HCT116 (cell line): Measurements from ENCODE around the gene PRDM7. TPM values are rescaled to one million over a fixed set of nuclear protein-coding genes. Genes with fewer than 3 reads are reported as not detected.

Experiments
- ATAC-seq: fragments of 200-7000 bp; cut with Tn5 transposase; 2 replicates; pipeline ENCODE4 v1.9.1; 2020; ENCODE audit warnings: mild to moderate bottlenecking, moderate library complexity
- BruUV-seq: library from RNA; stranded (reverse); fragments of 400-500 nt; replicated peaks from 2 replicates; lab custom pipeline; 2021; lab: Mats Ljungman, UMichigan
- CTCF ChIA-PET: fragments of 300-600 bp; sonication (Branson Sonifier 250); formaldehyde crosslinking; loops from one replicate; lab custom pipeline; 2021; ENCODE audit warnings: antibody characterized with exemption; lab: Charles Lee
- POLR2A ChIA-PET: fragments of 300-600, 350-600 bp; sonication (Branson Sonifier 250); formaldehyde crosslinking; loops from one replicate; lab custom pipeline; 2021; ENCODE audit warnings: antibody characterized with exemption; lab: Charles Lee
- RAD21 ChIA-PET, 2 experiments: fragments of 300-600 bp; sonication (Branson Sonifier 250); formaldehyde crosslinking; loops; one replicate each; lab custom pipeline; 2023; ENCODE audit warnings: low total read pairs in 2 of 2; ENCODE audit not compliant: uncharacterized antibody in 2 of 2, unreplicated experiment in 2 of 2, low non-redundant PET in 1 of 2; lab: Charles Lee
- DNase-seq: peaks from one replicate; pipeline ENCODE4 v3.0.0-alpha.2; 2010; ENCODE audit warnings: low read depth, low spot score
- H2AFZ ChIP-seq: fragments of 200-600 bp; shearing (Covaris generic), sonication (generic); 2 replicates; pipeline ENCODE4 v1.6.1; 2017; ENCODE audit warnings: low read depth, mixed run types, mixed read lengths, antibody characterized with exemption, low read length; ENCODE audit not compliant: poor library complexity, severe bottlenecking
- H3K27ac ChIP-seq: 2 replicates; pipeline ENCODE4 v1.5.1; 2012; ENCODE audit warnings: low read depth, low read length
- H3K27me3 ChIP-seq: fragments of 200-600 bp; sonication (generic); 2 replicates; pipeline ENCODE4 v1.6.1; 2016; ENCODE audit warnings: mixed run types, low read length, mixed read lengths; ENCODE audit not compliant: insufficient read depth
- H3K36me3 ChIP-seq, 2 experiments: fragments of 200-500 bp in 1 of 2; fragments of 200-600 bp in 1 of 2; sonication (Bioruptor generic) in 1 of 2; sonication (generic) in 1 of 2; 2 replicates each; pipeline versions ENCODE4 v1.5.1 to v1.6.1; 2014 to 2016; ENCODE audit warnings: low read length in 2 of 2, inconsistent platforms in 1 of 2, mixed read lengths in 1 of 2, mixed run types in 1 of 2; ENCODE audit not compliant: insufficient read depth in 2 of 2, control insufficient read depth in 1 of 2
- H3K4me1 ChIP-seq, 2 experiments: fragments of 200-600 bp in 1 of 2; sonication (generic) in 1 of 2; 2 replicates each; pipeline versions ENCODE4 v1.5.1 to v1.6.1; 2012 to 2017; ENCODE audit warnings: low read length in 2 of 2, inconsistent platforms in 1 of 2, mild to moderate bottlenecking in 1 of 2, mixed read lengths in 1 of 2, mixed run types in 1 of 2, moderate library complexity in 1 of 2; ENCODE audit not compliant: insufficient read depth in 2 of 2, control insufficient read depth in 1 of 2
- H3K4me2 ChIP-seq: fragments of 200-600 bp; sonication (generic); 2 replicates; pipeline ENCODE4 v1.6.1; 2017; ENCODE audit warnings: mixed run types, low read length, mixed read lengths
- H3K4me3 ChIP-seq, 2 experiments: fragments of 200-600 bp in 1 of 2; sonication (generic) in 1 of 2; replicated peaks in 1 of 2; 2 replicates each; pipeline ENCODE4 v1.5.1; 2011 to 2016; ENCODE audit warnings: low read length in 2 of 2, control low read depth in 1 of 2, low read depth in 1 of 2, mild to moderate bottlenecking in 1 of 2, mixed read lengths in 1 of 2, mixed run types in 1 of 2
- H3K79me2 ChIP-seq: fragments of 200-600 bp; sonication (generic); 2 replicates; pipeline ENCODE4 v1.6.1; 2017; ENCODE audit warnings: mild to moderate bottlenecking, mixed run types, low read length, moderate library complexity, mixed read lengths; ENCODE audit not compliant: insufficient read depth
- H3K9ac ChIP-seq: fragments of 200-600 bp; sonication (generic); 2 replicates; pipeline ENCODE4 v1.6.1; 2016; ENCODE audit warnings: low read length, mixed read lengths
- H3K9me2 ChIP-seq: fragments of 200-600 bp; sonication (generic), shearing (Covaris generic); 2 replicates; pipeline ENCODE4 v1.6.1; 2017; ENCODE audit warnings: mixed run types, mild to moderate bottlenecking, moderate library complexity; ENCODE audit not compliant: insufficient read depth
- H3K9me3 ChIP-seq, 2 experiments: fragments of 200-500 bp in 1 of 2; fragments of 200-600 bp in 1 of 2; sonication (Bioruptor generic) in 1 of 2; sonication (generic) in 1 of 2; 2 replicates each; pipeline ENCODE4 v1.6.1; 2014 to 2017; ENCODE audit warnings: low read length in 2 of 2, mixed read lengths in 2 of 2, inconsistent platforms in 1 of 2, low read depth in 1 of 2, mild to moderate bottlenecking in 1 of 2, mixed run types in 1 of 2, moderate library complexity in 1 of 2; ENCODE audit not compliant: control insufficient read depth in 1 of 2, insufficient read depth in 1 of 2
- H4K20me1 ChIP-seq: fragments of 200-600 bp; sonication (generic), shearing (Covaris generic); 2 replicates; pipeline ENCODE4 v1.6.1; 2017; ENCODE audit warnings: mixed run types, mild to moderate bottlenecking, moderate library complexity; ENCODE audit not compliant: insufficient read depth
- EZH2 ChIP-seq: fragments of 200-600 bp; sonication (generic); IDR thresholded peaks from 2 replicates; pipeline ENCODE4 v1.6.1; 2017; ENCODE audit warnings: antibody characterized with exemption, mixed run types
- POLR2A ChIP-seq: IDR thresholded peaks from 2 replicates; pipeline ENCODE4 v1.7.0; 2011; ENCODE audit warnings: borderline replicate concordance; ENCODE audit not compliant: insufficient read depth, insufficient read length; ENCODE audit errors: extremely low read depth
- RAD21 ChIP-seq: IDR thresholded peaks from 2 replicates; pipeline ENCODE4 v1.6.1; 2012; ENCODE audit warnings: low read depth, mild to moderate bottlenecking
- SIN3A ChIP-seq: IDR thresholded peaks from 2 replicates; pipeline ENCODE4 v1.6.1; 2012; ENCODE audit warnings: low read depth
- SP1 ChIP-seq: IDR thresholded peaks from 2 replicates; pipeline ENCODE4 v1.6.1; 2012; ENCODE audit warnings: low read depth
- SRF ChIP-seq: IDR thresholded peaks from 2 replicates; pipeline ENCODE4 v1.6.1; 2012; ENCODE audit warnings: low read depth
- intact Hi-C: fragments of 100-400 bp; cut with micrococcal nuclease; formaldehyde crosslinking; loops from 2 replicates; pipeline ENCODE4 v1.10.0; 2022
- total RNA-seq: library from RNA; stranded (reverse); gene quantifications from one replicate; pipeline ENCODE4 v1.2.1, GENCODE V29; 2021; ENCODE audit not compliant: unreplicated experiment
- TF ChIP-seq, protein P1 (sequence below): IDR thresholded peaks from 2 replicates; pipeline ENCODE4 v1.6.1; 2011; ENCODE audit warnings: mild to moderate bottlenecking, low read length, moderate library complexity; ENCODE audit not compliant: insufficient replicate concordance; ENCODE audit errors: extremely low read depth
- TF ChIP-seq, protein P2 (sequence below), 3 experiments: fragments of 200-600 bp in 1 of 3; sonication (generic) in 1 of 3; IDR thresholded peaks in 2 of 3; conservative IDR thresholded peaks in 1 of 3; 2 replicates each; pipeline ENCODE4 v1.5.1; 2012 to 2017; ENCODE audit warnings: low read depth in 2 of 3, low read length in 2 of 3, antibody characterized with exemption in 1 of 3, borderline replicate concordance in 1 of 3, control low read depth in 1 of 3, mild to moderate bottlenecking in 1 of 3, mixed read lengths in 1 of 3, mixed run types in 1 of 3, moderate library complexity in 1 of 3; ENCODE audit not compliant: insufficient read depth in 1 of 3

Gene PRDM7
- total RNA-seq, 1 experiment from 2014 or later: 0.07 TPM

DNA sequence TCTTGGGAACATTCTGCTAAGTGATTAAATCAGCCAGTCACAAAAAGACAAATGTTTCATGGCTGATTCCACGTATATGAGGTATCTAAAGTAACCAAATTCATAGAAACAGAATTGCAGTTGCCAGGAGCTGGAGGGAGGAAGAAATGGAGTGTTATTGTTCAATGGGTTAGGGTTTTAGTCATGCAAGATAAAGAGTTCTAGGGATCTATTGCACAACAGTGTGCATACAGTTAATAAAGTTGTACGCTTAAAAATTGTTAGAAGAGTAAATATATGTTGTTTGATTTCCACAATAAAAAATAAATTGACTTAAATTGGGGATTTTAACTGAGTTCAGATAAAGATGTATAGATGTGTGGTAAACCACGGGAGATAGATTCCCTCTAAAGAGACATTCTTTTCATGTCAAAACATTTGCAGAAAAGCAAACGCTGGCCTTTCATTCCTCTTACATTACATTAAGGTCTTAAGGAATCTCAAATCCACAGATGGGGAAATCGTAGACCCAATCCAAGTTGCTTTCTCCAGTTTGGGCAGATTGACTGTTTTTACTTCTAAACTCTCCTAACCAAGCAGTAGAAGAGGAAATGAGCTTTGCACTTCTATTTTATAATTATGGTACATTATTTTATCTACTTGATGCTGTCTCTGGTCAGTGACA, 4.6 kb downstream of the PRDM7 start:
- no peak overlapping the region for H2AFZ ChIP-seq
- H3K36me3 ChIP-seq: no peaks in the 10 kb centered on the region
- peaks cover 5 to 10% of the 10 kb centered on the region in 2 experiments for H3K4me1 ChIP-seq
- H3K9ac ChIP-seq: no peak overlapping the region
- ChIA-PET CTCF (interaction anchor here (1.9 kb wide), 1 partner anchor 10 kb away, joined by 6 read pairs; no protein-coding TSS in a partner anchor), RAD21 (no interaction called here), POLR2A (no interaction called here)
- intact Hi-C loops: no loop called here
- H4K20me1 ChIP-seq: no peaks in the 10 kb centered on the region
- H3K4me3 ChIP-seq: no peak overlapping the region
- H3K4me2 ChIP-seq: no peak overlapping the region
- H3K27ac ChIP-seq: no peak overlapping the region
- BruUV-seq: no TSS peak
- ATAC-seq: no peak
- no peaks in the 10 kb centered on the region for H3K9me2 ChIP-seq
- no peak for TF ChIP-seq SRF
- TF ChIP-seq EZH2: no peak
- no peak for TF ChIP-seq SP1
- no peak for TF ChIP-seq SIN3A
- no peak for TF ChIP-seq POLR2A
- TF ChIP-seq, protein P1, sequence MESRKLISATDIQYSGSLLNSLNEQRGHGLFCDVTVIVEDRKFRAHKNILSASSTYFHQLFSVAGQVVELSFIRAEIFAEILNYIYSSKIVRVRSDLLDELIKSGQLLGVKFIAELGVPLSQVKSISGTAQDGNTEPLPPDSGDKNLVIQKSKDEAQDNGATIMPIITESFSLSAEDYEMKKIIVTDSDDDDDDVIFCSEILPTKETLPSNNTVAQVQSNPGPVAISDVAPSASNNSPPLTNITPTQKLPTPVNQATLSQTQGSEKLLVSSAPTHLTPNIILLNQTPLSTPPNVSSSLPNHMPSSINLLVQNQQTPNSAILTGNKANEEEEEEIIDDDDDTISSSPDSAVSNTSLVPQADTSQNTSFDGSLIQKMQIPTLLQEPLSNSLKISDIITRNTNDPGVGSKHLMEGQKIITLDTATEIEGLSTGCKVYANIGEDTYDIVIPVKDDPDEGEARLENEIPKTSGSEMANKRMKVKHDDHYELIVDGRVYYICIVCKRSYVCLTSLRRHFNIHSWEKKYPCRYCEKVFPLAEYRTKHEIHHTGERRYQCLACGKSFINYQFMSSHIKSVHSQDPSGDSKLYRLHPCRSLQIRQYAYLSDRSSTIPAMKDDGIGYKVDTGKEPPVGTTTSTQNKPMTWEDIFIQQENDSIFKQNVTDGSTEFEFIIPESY: no peak
- TF ChIP-seq RAD21: no peak
- TF ChIP-seq, protein P2, sequence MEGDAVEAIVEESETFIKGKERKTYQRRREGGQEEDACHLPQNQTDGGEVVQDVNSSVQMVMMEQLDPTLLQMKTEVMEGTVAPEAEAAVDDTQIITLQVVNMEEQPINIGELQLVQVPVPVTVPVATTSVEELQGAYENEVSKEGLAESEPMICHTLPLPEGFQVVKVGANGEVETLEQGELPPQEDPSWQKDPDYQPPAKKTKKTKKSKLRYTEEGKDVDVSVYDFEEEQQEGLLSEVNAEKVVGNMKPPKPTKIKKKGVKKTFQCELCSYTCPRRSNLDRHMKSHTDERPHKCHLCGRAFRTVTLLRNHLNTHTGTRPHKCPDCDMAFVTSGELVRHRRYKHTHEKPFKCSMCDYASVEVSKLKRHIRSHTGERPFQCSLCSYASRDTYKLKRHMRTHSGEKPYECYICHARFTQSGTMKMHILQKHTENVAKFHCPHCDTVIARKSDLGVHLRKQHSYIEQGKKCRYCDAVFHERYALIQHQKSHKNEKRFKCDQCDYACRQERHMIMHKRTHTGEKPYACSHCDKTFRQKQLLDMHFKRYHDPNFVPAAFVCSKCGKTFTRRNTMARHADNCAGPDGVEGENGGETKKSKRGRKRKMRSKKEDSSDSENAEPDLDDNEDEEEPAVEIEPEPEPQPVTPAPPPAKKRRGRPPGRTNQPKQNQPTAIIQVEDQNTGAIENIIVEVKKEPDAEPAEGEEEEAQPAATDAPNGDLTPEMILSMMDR (IDR thresholded peaks at IDR 0.05 in 2 of 3, conservative IDR thresholded peaks at IDR 0.05 in 1 of 3; ENCODE audit: borderline replicate concordance in 1 of 3, insufficient read depth in 1 of 3, low read depth in 2 of 3, low read length in 2 of 3): no peak
- DNase-seq: no peak
- no peaks in the 10 kb centered on the region for H3K27me3 ChIP-seq
- peaks cover 0 to 5% of the 10 kb centered on the region in 2 experiments; a peak in 1 of 4 replicates for H3K9me3 ChIP-seq
- H3K79me2 ChIP-seq: no peaks in the 10 kb centered on the region
